H1 (cell line): Measurements from ENCODE around the gene TEX2. TPM values are rescaled to one million over a fixed set of nuclear protein-coding genes. Genes with fewer than 3 reads are reported as not detected.

Experiments used
- CTCF ChIA-PET: fragments of 300-600 bp; sonication (Branson Sonifier 250); formaldehyde crosslinking; loops from one replicate; lab custom pipeline; 2021; ENCODE audit not compliant: partially characterized antibody; lab: Charles Lee
- POLR2A ChIA-PET: fragments of 300-600 bp; sonication (Branson Sonifier 250); formaldehyde crosslinking; loops from one replicate; lab custom pipeline; 2021; ENCODE audit warnings: inconsistent platforms; ENCODE audit not compliant: partially characterized antibody; lab: Charles Lee
- DNase-seq, 2 experiments: peaks; one replicate each; pipeline versions ENCODE4 v3.0.0 to v3.0.0-alpha.2; 2010 to 2022; ENCODE audit warnings: low spot score in 2 of 2, low read depth in 1 of 2, mixed read lengths in 1 of 2
- FAIRE-seq: peaks from 2 replicates; lab custom pipeline; 2011; peaks lifted over from hg19 to GRCh38; lab: Jason Lieb, UNC
- H2AFZ ChIP-seq: 2 replicates; pipeline ENCODE4 v1.8.1; 2012; ENCODE audit warnings: low read length, inconsistent platforms
- H2AK5ac ChIP-seq: 2 replicates; pipeline ENCODE4 v1.6.1; 2013; ENCODE audit warnings: low read depth, low read length
- H2BK120ac ChIP-seq: replicated peaks from 2 replicates; pipeline ENCODE3; 2013; ENCODE audit warnings: low read depth, low read length, inconsistent platforms
- H2BK12ac ChIP-seq: 2 replicates; pipeline ENCODE4 v1.6.1; 2013; ENCODE audit warnings: low read depth, low read length
- H2BK15ac ChIP-seq: 2 replicates; pipeline ENCODE4 v1.6.1; 2013; ENCODE audit warnings: low read length
- H2BK20ac ChIP-seq: 2 replicates; pipeline ENCODE4 v1.6.1; 2013; ENCODE audit warnings: low read length
- H2BK5ac ChIP-seq: 2 replicates; pipeline ENCODE4 v1.6.1; 2013; ENCODE audit warnings: low read depth, low read length
- H3K14ac ChIP-seq: 2 replicates; pipeline ENCODE4 v1.6.1; 2013; ENCODE audit warnings: inconsistent platforms; ENCODE audit not compliant: insufficient read length
- H3K18ac ChIP-seq: 2 replicates; pipeline ENCODE4 v1.6.1; 2013; ENCODE audit warnings: low read length; ENCODE audit errors: extremely low read depth
- H3K23ac ChIP-seq: 2 replicates; pipeline ENCODE4 v1.6.1; 2013; ENCODE audit warnings: inconsistent platforms; ENCODE audit not compliant: insufficient read length
- H3K23me2 ChIP-seq: 2 replicates; pipeline ENCODE4 v1.6.1; 2013; ENCODE audit warnings: low read depth, low read length
- H3K27ac ChIP-seq: 2 replicates; pipeline ENCODE4 v1.6.1; 2011; ENCODE audit warnings: low read depth, low read length, inconsistent platforms
- H3K27me3 ChIP-seq, 4 experiments: replicated peaks in 1 of 4; 1 replicate in 1 of 4; 2 replicates in 3 of 4; pipeline versions ENCODE4 v1.6.1 to v1.8.1; 2011 to 2013; ENCODE audit warnings: low read length in 3 of 4, mild to moderate bottlenecking in 3 of 4, inconsistent platforms in 2 of 4, mixed read lengths in 2 of 4, moderate library complexity in 1 of 4; ENCODE audit not compliant: control insufficient read depth in 3 of 4, insufficient read depth in 3 of 4; ENCODE audit errors: extremely low read depth in 1 of 4
- H3K36me3 ChIP-seq, 4 experiments: 2 replicates each; pipeline versions ENCODE4 v1.6.1 to v1.8.1; 2011 to 2013; ENCODE audit warnings: mild to moderate bottlenecking in 4 of 4, low read length in 3 of 4, moderate library complexity in 2 of 4, control low read depth in 1 of 4, inconsistent platforms in 1 of 4; ENCODE audit not compliant: insufficient read depth in 4 of 4, control insufficient read depth in 2 of 4
- H3K4ac ChIP-seq: replicated peaks from 2 replicates; pipeline ENCODE3; 2013; ENCODE audit warnings: low read length, low read depth, mixed read lengths, inconsistent platforms; ENCODE audit not compliant: insufficient read length
- H3K4me1 ChIP-seq, 4 experiments: replicated peaks in 1 of 4; 1 replicate in 1 of 4; 2 replicates in 3 of 4; pipeline versions ENCODE4 v1.6.1 to v1.8.1; 2011 to 2013; ENCODE audit warnings: low read length in 3 of 4, inconsistent platforms in 2 of 4, mixed read lengths in 1 of 4; ENCODE audit not compliant: insufficient read depth in 4 of 4, control insufficient read depth in 3 of 4
- H3K4me2 ChIP-seq, 2 experiments: 2 replicates each; pipeline versions ENCODE4 v1.6.1 to v1.8.1; 2011 to 2013; ENCODE audit warnings: low read depth in 2 of 2, low read length in 2 of 2, control low read depth in 1 of 2, inconsistent platforms in 1 of 2, mild to moderate bottlenecking in 1 of 2; ENCODE audit not compliant: insufficient read depth in 1 of 2
- H3K4me3 ChIP-seq, 4 experiments: fragments of 200-600, 300-600 bp in 1 of 4; sonication (generic), shearing (Covaris generic), sonication (Bioruptor Twin) in 1 of 4; 2 replicates each; pipeline versions ENCODE4 v1.5.1 to v1.8.1; 2011 to 2016; ENCODE audit warnings: low read length in 4 of 4, low read depth in 3 of 4, control low read depth in 2 of 4, inconsistent platforms in 2 of 4, mild to moderate bottlenecking in 2 of 4, mixed read lengths in 1 of 4, moderate library complexity in 1 of 4; ENCODE audit not compliant: insufficient read depth in 2 of 4; ENCODE audit errors: extremely low read depth in 1 of 4
- H3K56ac ChIP-seq: replicated peaks from 2 replicates; pipeline ENCODE3; 2013; ENCODE audit warnings: low read depth, mild to moderate bottlenecking, mixed read lengths, low read length, inconsistent platforms; ENCODE audit not compliant: insufficient read length
- H3K79me1 ChIP-seq: 2 replicates; pipeline ENCODE4 v1.6.1; 2013; ENCODE audit warnings: low read depth, low read length, control low read depth
- H3K79me2 ChIP-seq, 2 experiments: 2 replicates each; pipeline versions ENCODE4 v1.6.1 to v1.8.1; 2012 to 2013; ENCODE audit warnings: low read length in 2 of 2, mild to moderate bottlenecking in 2 of 2, inconsistent platforms in 1 of 2; ENCODE audit not compliant: insufficient read depth in 2 of 2, control insufficient read depth in 1 of 2
- H3K9ac ChIP-seq, 4 experiments: replicated peaks in 1 of 4; 1 replicate in 1 of 4; 2 replicates in 3 of 4; pipeline versions ENCODE4 v1.6.1 to v1.8.1; 2011 to 2013; ENCODE audit warnings: low read depth in 3 of 4, low read length in 3 of 4, control low read depth in 2 of 4, mild to moderate bottlenecking in 2 of 4, moderate library complexity in 2 of 4, inconsistent platforms in 1 of 4; ENCODE audit errors: extremely low read depth in 1 of 4
- H3K9me3 ChIP-seq, 2 experiments: 2 replicates each; pipeline versions ENCODE4 v1.6.1 to v1.8.1; 2012 to 2013; ENCODE audit warnings: mild to moderate bottlenecking in 2 of 2, moderate library complexity in 2 of 2, control low read depth in 1 of 2, inconsistent platforms in 1 of 2, low read depth in 1 of 2, low read length in 1 of 2, mixed read lengths in 1 of 2; ENCODE audit not compliant: insufficient read depth in 2 of 2
- H4K20me1 ChIP-seq, 2 experiments: replicated peaks in 1 of 2; 2 replicates each; pipeline versions ENCODE3 to v1.8.1; 2011 to 2013; ENCODE audit warnings: inconsistent platforms in 2 of 2, low read length in 2 of 2, mild to moderate bottlenecking in 1 of 2; ENCODE audit not compliant: insufficient read depth in 2 of 2, control insufficient read depth in 1 of 2
- H4K5ac ChIP-seq: 2 replicates; pipeline ENCODE4 v1.6.1; 2013; ENCODE audit warnings: low read length, low read depth, mixed read lengths, inconsistent platforms; ENCODE audit not compliant: insufficient read length
- H4K8ac ChIP-seq: 2 replicates; pipeline ENCODE4 v1.8.0; 2013; ENCODE audit warnings: mild to moderate bottlenecking, moderate library complexity, low read length, inconsistent platforms; ENCODE audit not compliant: insufficient read depth; ENCODE audit errors: extremely low read depth
- H4K91ac ChIP-seq: replicated peaks from 2 replicates; pipeline ENCODE3; 2013; ENCODE audit warnings: low read length, mixed read lengths, inconsistent platforms; ENCODE audit not compliant: insufficient read length
- WGBS, 2 experiments: shearing (Covaris generic) in 1 of 2; methylation state at CpG; one replicate each; pipeline versions ENCODE4 v1.1.6 to v1.1.7; 2013 to 2015; ENCODE audit warnings: low lambda C conversion rate in 2 of 2, mixed read lengths in 2 of 2, inconsistent platforms in 1 of 2, low coverage in 1 of 2, missing lambda C conversion rate in 1 of 2; ENCODE audit not compliant: insufficient replicate concordance in 2 of 2, insufficient coverage in 1 of 2, insufficient read length in 1 of 2; ENCODE audit errors: extremely low coverage in 1 of 2, missing lambda C conversion rate in 1 of 2; 5-methylcytosine and 5-hydroxymethylcytosine counted together
- polyA plus RNA-seq, 7 experiments: library from polyadenylated mRNA; depleted of rRNA in 3 of 7; stranded (reverse) in 5 of 7; unstranded in 2 of 7; fragments of >200 nt in 5 of 7; fragments of 200-250 nt in 2 of 7; gene quantifications; 1 replicate in 5 of 7; 2 replicates in 1 of 7; 4 replicates in 1 of 7; pipeline versions ENCODE4 v1.2.1 to v1.2.3, GENCODE V29; 2011 to 2013; ENCODE audit warnings: missing spikeins in 2 of 7, mixed read lengths in 2 of 7
- total RNA-seq: library from RNA; stranded (reverse); fragmentation: NEBNext Ultra II Directional; extraction: Animal tissue kit (Norgen Biotek cat#: 25700); gene quantifications from 2 replicates; pipeline ENCODE4 v1.2.1, GENCODE V29; 2021

The TEX2 gene
- total and polyA plus RNA-seq, 2 of the 8 experiments (the other 6 are each of a cell fraction or from before 2014, with no cell fraction given): 6.1 to 15.6 TPM

DNA sequence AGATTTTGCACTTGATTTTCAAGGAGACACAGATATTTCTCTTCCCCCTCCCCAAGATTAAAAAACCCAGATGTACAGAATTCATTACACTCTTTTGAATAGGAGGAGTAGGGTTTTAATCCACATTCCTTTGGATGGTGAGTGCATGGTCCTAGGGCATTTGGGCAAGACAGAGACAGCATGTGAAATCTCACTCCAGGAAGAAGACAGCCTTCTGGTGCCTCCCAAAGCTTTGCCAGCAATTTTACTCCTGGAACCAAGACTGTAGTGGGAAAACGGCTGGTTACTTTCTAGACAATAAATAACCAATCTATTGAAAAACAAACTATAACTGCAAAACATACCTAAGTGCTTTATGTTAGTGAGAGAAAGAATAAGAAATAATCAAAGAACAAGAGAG lies 15.2 kb downstream of the TEX2 start:
- Histone ChIP-seq H2BK120ac (no peak overlapping the region), H3K9me3 (no peaks in the 10 kb centered on the region), H4K5ac (no peak overlapping the region), H3K9ac (no peak overlapping the region), H3K18ac (no peak overlapping the region), H3K23me2 (no peaks in the 10 kb centered on the region), H3K56ac (no peak overlapping the region), H4K20me1 (peaks cover 0 to 2% of the 10 kb centered on the region in 2 experiments), H3K4me3 (no peak overlapping the region), H4K91ac (no peak overlapping the region), H3K79me2 (0 out of 4 replicates have a peak, but pooled peaks cover 2 to 3% of the 10 kb centered on the region in 2 experiments), H2BK15ac (no peak overlapping the region), H2AFZ (no peak overlapping the region), H3K4ac (no peak overlapping the region), H2BK20ac (no peak overlapping the region), H2AK5ac (no peak overlapping the region), H3K27me3 (no peaks in the 10 kb centered on the region), H4K8ac (no peak overlapping the region), H3K36me3 (no peaks in the 10 kb centered on the region), H3K27ac (no peak overlapping the region), H2BK5ac (no peak overlapping the region), H3K23ac (no peak overlapping the region), H3K79me1 (no peaks in the 10 kb centered on the region; the same call in 1 of the 2 replicates), H3K4me2 (no peak overlapping the region), H3K4me1 (peaks cover 0 to 3% (median 0%) of the 10 kb centered on the region in 4 experiments; a peak in 1 of 7 replicates), H3K14ac (no peak overlapping the region), H2BK12ac (no peak overlapping the region)
- 88% methylated on average over 1 of the region's 1 CpG; no CpG with 5 or more reads in 1 of the 2 experiments for WGBS, 2 experiments
- FAIRE-seq (no peak), DNase-seq (no peak)
- ChIA-PET CTCF (interaction anchor here (0.6 to 4.7 kb wide), 4 partner anchors 12 to 75 kb away, joined by 3 to 29 read pairs (median 4); no protein-coding TSS in a partner anchor), POLR2A (interaction anchor here (1.5 to 1.7 kb wide), 2 partner anchors 9 to 15 kb away, joined by 3 to 4 read pairs; partner anchors contain the start of gene TEX2)
